OCI-LY7 (cell line): ENCODE measurements around the gene MLN. TPM values are rescaled to one million over a fixed set of nuclear protein-coding genes. Genes with fewer than 3 reads are reported as not detected.

Source experiments
- BruUV-seq: library from RNA; stranded (reverse); fragments of 400-500 nt; replicated peaks from 2 replicates; lab custom pipeline; 2021; lab: Mats Ljungman, UMichigan
- CTCF ChIA-PET: fragments of 300-600 bp; sonication (Branson Sonifier 250); formaldehyde crosslinking; loops from one replicate; lab custom pipeline; 2022; ENCODE audit warnings: antibody characterized with exemption; ENCODE audit not compliant: unreplicated experiment; lab: Charles Lee
- POLR2A ChIA-PET: fragments of 300-600 bp; sonication (Branson Sonifier 250); formaldehyde crosslinking; loops from one replicate; lab custom pipeline; 2022; ENCODE audit warnings: antibody characterized with exemption; lab: Charles Lee
- DNase-seq: peaks from one replicate; pipeline ENCODE4 v3.0.0-alpha.2; 2015; ENCODE audit warnings: low spot score
- H2AFZ ChIP-seq: fragments of 200-600 bp; sonication (generic), shearing (Covaris generic); 2 replicates; pipeline ENCODE4 v1.6.1; 2014; ENCODE audit warnings: mild to moderate bottlenecking, antibody characterized with exemption, low read length, moderate library complexity
- H3K27ac ChIP-seq: fragments of 200-600 bp; sonication (generic); 2 replicates; pipeline ENCODE4 v1.5.1; 2014; ENCODE audit warnings: mixed run types, low read depth, mild to moderate bottlenecking, moderate library complexity, low read length, inconsistent platforms; ENCODE audit not compliant: poor library complexity, severe bottlenecking
- H3K36me3 ChIP-seq: fragments of 200-600 bp; sonication (generic); 2 replicates; pipeline ENCODE4 v1.6.1; 2014; ENCODE audit warnings: mild to moderate bottlenecking, antibody characterized with exemption, low read length, moderate library complexity, mixed read lengths; ENCODE audit not compliant: insufficient read depth
- H3K4me1 ChIP-seq: fragments of 200-600 bp; sonication (generic); 2 replicates; pipeline ENCODE4 v1.5.1; 2014; ENCODE audit warnings: mild to moderate bottlenecking, low read length; ENCODE audit not compliant: insufficient read depth, poor library complexity, severe bottlenecking
- H3K4me2 ChIP-seq: fragments of 200-600 bp; sonication (generic); 2 replicates; pipeline ENCODE4 v1.6.1; 2014; ENCODE audit warnings: mild to moderate bottlenecking, low read length
- H3K4me3 ChIP-seq: fragments of 200-600 bp; sonication (generic); 2 replicates; pipeline ENCODE4 v1.5.1; 2014; ENCODE audit warnings: mild to moderate bottlenecking, low read depth, low read length; ENCODE audit not compliant: poor library complexity, severe bottlenecking
- H3K79me2 ChIP-seq: fragments of 200-600 bp; sonication (generic); 2 replicates; pipeline ENCODE4 v1.6.1; 2016; ENCODE audit warnings: low read depth, mild to moderate bottlenecking, low read length, moderate library complexity, mixed read lengths; ENCODE audit not compliant: insufficient read depth
- H3K9me2 ChIP-seq: fragments of 200-600 bp; sonication (generic); 2 replicates; pipeline ENCODE4 v1.6.1; 2016; ENCODE audit warnings: mild to moderate bottlenecking, low read length, mixed read lengths; ENCODE audit not compliant: insufficient read depth
- H3K9me3 ChIP-seq: fragments of 200-600 bp; sonication (generic); 2 replicates; pipeline ENCODE4 v1.6.1; 2014; ENCODE audit warnings: mild to moderate bottlenecking, mixed run types, low read length, mixed read lengths
- H4K20me1 ChIP-seq: fragments of 200-600 bp; sonication (generic); 2 replicates; pipeline ENCODE4 v1.6.1; 2014; ENCODE audit warnings: mild to moderate bottlenecking, antibody characterized with exemption, low read length, moderate library complexity, mixed read lengths; ENCODE audit not compliant: insufficient read depth
- CTCF ChIP-seq: fragments of 200-600 bp; sonication (generic); conservative IDR thresholded peaks from 2 replicates; pipeline ENCODE4 v1.5.1; 2014; ENCODE audit warnings: mild to moderate bottlenecking, antibody characterized with exemption, low read length, moderate library complexity, mixed read lengths
- EZH2phosphoT487 ChIP-seq: fragments of 200-600 bp; sonication (generic); IDR thresholded peaks from 2 replicates; pipeline ENCODE4 v1.6.1; 2018; ENCODE audit warnings: low read depth, borderline replicate concordance, mild to moderate bottlenecking, mixed run types, antibody characterized with exemption, low read length, moderate library complexity, mixed read lengths
- intact Hi-C: fragments of 100-400 bp; cut with micrococcal nuclease; formaldehyde crosslinking; loops from one replicate; pipeline ENCODE4 v1.10.0; 2022; ENCODE audit not compliant: unreplicated experiment
- total RNA-seq, 2 experiments: library from RNA; depleted of rRNA in 1 of 2; stranded (reverse); fragments of >200 nt in 1 of 2; shearing (Covaris generic) in 1 of 2; gene quantifications; 2 replicates each; pipeline ENCODE4 v1.2.3, GENCODE V29; 2014 to 2022

The MLN gene
- total RNA-seq, 2 experiments from 2014 or later: not detected

DNA sequence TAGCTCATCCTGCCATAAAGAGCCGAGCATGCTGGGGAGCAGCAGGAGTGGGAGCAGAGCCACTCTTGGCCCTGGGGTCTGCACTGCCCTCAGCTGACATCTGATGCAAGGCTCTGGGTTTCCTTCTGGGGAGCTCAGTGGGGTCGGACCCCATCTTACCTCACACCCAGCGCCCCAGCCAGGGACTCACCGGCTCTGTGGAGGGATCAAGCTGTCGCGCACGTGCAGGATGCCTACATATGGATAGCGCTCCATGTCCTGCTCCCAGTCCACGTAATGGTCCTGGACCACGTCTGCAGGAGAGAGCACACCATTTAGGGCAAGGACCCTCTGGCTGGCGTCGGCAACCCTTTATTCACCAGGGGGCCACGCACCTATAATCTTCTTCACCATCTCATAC lies 27.0 kb downstream of the MLN start:
- CTCF ChIA-PET: no interaction called here

DNA sequence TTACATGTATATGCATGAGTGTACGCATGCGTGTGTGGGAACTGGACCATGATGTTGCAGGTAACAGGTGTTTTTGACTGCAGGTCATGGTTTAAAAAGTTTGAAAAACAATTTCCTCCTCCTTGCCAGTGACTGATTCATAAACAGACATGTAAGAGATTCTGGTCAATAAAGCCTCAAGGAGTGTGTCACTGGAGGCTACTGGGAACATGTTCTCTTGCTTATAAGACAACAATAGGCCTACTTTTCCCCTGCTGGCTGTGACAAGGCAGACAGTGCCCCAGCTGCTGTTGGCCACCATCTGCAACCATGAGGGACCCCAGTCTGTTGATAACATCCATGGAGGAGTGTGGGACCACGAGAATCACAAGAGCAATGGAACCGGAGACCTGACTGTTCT lies 27.6 kb downstream of the MLN start:
- no TSS peak for BruUV-seq
- no peak for DNase-seq
- ChIA-PET POLR2A (no interaction called here), CTCF (no interaction called here)
- intact Hi-C loops: no loop called here
- Histone ChIP-seq H3K9me2 (no peaks in the 10 kb centered on the region), H3K4me3 (no peak overlapping the region), H3K4me2 (no peak overlapping the region), H3K27ac (no peak overlapping the region), H3K36me3 (peaks cover 87% of the 10 kb centered on the region), H3K79me2 (no peaks in the 10 kb centered on the region), H3K9me3 (no peaks in the 10 kb centered on the region), H3K4me1 (peaks cover 3% of the 10 kb centered on the region), H4K20me1 (no peaks in the 10 kb centered on the region), H2AFZ (no peak overlapping the region)
- no peak for TF ChIP-seq CTCF
- no peak for TF ChIP-seq EZH2phosphoT487

More for the DNA sequence above, 27.0 kb downstream of the MLN start:
- peaks cover 93% of the 10 kb centered on the region for H3K36me3 ChIP-seq
- no peaks in the 10 kb centered on the region for H3K9me2 ChIP-seq
- no TSS peak for BruUV-seq
- no peak overlapping the region for H3K4me2 ChIP-seq
- H3K4me1 ChIP-seq: peaks cover 3% of the 10 kb centered on the region
- no peak for TF ChIP-seq CTCF
- no peak for TF ChIP-seq EZH2phosphoT487
- DNase-seq: no peak
- H3K27ac ChIP-seq: no peak overlapping the region
- H2AFZ ChIP-seq: no peak overlapping the region
- H4K20me1 ChIP-seq: no peaks in the 10 kb centered on the region
- no peaks in the 10 kb centered on the region for H3K9me3 ChIP-seq
- H3K4me3 ChIP-seq: no peak overlapping the region
- POLR2A ChIA-PET: no interaction called here
- H3K79me2 ChIP-seq: no peaks in the 10 kb centered on the region
- intact Hi-C loops: no loop called here

DNA sequence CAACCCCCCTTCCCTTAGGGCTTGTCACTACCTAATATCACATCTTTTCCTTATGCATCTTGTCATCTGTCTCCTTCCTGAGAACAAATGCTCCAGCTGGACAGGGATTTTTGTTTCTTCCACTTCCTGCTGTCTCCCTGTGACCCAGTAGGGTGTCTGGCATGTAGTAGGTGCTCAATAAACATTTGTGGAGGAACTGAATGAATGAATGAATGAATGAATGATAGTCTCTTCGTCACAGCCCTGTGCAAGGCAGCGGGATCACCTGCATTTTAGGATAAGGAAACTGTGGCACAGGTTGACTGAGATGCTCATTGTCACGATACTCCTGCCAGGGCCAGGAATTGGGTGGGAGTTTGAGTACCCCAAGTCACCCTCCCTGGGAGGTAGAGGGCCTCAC lies 29.0 kb downstream of the MLN start:
- Histone ChIP-seq H3K36me3 (peaks cover 73% of the 10 kb centered on the region), H2AFZ (no peak overlapping the region), H3K4me1 (peaks cover 3% of the 10 kb centered on the region), H3K9me2 (no peaks in the 10 kb centered on the region), H3K27ac (no peak overlapping the region), H3K9me3 (no peaks in the 10 kb centered on the region), H4K20me1 (no peaks in the 10 kb centered on the region), H3K4me3 (no peak overlapping the region), H3K79me2 (no peaks in the 10 kb centered on the region), H3K4me2 (no peak overlapping the region)
- TF ChIP-seq EZH2phosphoT487: no peak
- no peak for TF ChIP-seq CTCF
- POLR2A ChIA-PET: no interaction called here
- no peak for DNase-seq
- no TSS peak for BruUV-seq
- intact Hi-C loops: no loop called here
- CTCF ChIA-PET: no interaction called here
